ENCODE data around the gene MED25.

DNA sequence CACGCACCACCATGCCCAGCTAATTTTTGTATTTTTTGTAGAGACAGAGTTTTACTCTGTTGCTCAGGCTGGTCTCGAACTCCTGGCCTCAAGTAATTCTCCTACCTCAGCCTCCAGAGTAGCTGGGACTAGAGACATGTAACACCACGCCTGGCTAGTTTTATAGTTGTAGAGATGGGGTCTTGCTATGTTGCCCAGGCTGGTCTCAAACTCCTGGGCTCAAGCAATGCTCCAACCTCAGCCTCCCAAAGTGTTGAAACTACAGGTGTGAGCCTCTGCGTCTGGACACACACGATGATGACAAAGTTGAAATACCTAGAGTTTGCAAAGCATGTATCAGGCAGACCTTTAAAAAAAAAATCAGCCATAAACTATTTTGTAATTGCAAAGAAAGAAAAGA is 28.3 kb downstream of the MED25 start:
- TF ChIP-seq TAF1 (IDR thresholded peaks at IDR 0.05; ENCODE audit: borderline replicate concordance, insufficient read depth, low read length), result no peak
- TF ChIP-seq, protein P1, sequence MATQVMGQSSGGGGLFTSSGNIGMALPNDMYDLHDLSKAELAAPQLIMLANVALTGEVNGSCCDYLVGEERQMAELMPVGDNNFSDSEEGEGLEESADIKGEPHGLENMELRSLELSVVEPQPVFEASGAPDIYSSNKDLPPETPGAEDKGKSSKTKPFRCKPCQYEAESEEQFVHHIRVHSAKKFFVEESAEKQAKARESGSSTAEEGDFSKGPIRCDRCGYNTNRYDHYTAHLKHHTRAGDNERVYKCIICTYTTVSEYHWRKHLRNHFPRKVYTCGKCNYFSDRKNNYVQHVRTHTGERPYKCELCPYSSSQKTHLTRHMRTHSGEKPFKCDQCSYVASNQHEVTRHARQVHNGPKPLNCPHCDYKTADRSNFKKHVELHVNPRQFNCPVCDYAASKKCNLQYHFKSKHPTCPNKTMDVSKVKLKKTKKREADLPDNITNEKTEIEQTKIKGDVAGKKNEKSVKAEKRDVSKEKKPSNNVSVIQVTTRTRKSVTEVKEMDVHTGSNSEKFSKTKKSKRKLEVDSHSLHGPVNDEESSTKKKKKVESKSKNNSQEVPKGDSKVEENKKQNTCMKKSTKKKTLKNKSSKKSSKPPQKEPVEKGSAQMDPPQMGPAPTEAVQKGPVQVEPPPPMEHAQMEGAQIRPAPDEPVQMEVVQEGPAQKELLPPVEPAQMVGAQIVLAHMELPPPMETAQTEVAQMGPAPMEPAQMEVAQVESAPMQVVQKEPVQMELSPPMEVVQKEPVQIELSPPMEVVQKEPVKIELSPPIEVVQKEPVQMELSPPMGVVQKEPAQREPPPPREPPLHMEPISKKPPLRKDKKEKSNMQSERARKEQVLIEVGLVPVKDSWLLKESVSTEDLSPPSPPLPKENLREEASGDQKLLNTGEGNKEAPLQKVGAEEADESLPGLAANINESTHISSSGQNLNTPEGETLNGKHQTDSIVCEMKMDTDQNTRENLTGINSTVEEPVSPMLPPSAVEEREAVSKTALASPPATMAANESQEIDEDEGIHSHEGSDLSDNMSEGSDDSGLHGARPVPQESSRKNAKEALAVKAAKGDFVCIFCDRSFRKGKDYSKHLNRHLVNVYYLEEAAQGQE (IDR thresholded peaks at IDR 0.05; ENCODE audit: insufficient read depth in 1 of 2, low read depth in 2 of 2, low read length in 2 of 2), result no peak
- TF ChIP-seq FOXP2 (optimal IDR thresholded peaks at IDR 0.05; ENCODE audit: borderline replicate concordance, extremely low read depth, extremely low read length, insufficient read depth), result no peak

Data from PFSK-1 (cell line).